NCI-H2029 (cell line): ENCODE data around the gene JMJD7.
A peak's percentile ranks its signal among the peaks of the same experiment; 100 is the strongest.

ENCODE experiments used
- DNase-seq: peaks from one replicate; lab custom pipeline; 2025; lab: John Stamatoyannopoulos, UW

Gene JMJD7

DNA sequence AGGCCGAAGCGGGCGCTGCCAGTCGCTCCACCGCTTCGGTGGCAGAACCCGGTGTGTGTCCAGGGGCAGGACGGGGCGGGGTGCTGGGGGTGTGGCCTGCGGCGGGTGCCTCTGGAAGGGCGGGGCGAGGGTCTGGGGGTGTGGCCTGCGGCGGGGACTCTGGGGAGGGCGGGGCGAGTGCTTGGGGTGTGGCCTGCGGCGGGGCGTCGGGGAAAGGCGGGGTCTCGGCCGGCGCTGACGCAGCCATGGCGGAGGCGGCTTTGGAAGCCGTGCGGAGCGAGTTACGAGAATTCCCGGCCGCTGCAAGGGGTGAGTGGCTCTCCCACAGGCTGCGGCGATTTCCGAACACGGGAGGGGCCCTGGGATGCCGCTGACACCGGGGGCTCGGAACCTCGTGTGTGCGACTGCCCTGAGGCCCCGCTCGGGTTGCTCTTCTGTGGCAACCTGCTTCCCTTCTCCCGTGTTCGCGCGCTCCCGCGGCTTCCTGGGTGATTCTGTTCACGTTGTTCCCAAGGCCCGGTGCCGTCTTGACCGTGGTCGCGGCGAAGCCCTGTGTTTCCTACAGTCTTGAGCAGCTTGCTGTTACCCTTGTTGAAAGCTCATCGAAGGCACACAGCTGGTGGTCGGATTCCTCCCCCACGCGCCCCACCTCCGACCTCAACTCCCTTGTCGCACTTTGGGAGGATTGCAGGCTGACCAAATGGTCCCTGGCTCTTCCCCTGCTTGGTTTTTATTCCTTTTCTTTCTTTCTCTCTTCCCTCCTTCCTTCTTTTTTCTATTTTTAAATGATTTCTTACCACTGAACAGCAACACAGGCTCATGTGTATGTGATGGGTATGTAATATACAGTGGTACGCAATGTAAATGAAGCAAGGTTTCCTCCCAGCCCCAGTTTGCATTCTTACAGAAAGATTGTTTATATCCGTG, at the start of gene JMJD7:
Gene JMJD7 (plus strand): TSS at position 213 of the 927 bp plus-strand sequence. CDS start 33 bp downstream, at position 246.
- DNase-seq = peak; percentile 54

- DNase-seq = no peak
Observed at GRCh38 chr15:41778521-41778920, 49.4 kb upstream of the JMJD7 start.

GRCh38 chr15:41779662-41780157, 48.2 kb upstream of the JMJD7 start:
- no peak for DNase-seq

DNA sequence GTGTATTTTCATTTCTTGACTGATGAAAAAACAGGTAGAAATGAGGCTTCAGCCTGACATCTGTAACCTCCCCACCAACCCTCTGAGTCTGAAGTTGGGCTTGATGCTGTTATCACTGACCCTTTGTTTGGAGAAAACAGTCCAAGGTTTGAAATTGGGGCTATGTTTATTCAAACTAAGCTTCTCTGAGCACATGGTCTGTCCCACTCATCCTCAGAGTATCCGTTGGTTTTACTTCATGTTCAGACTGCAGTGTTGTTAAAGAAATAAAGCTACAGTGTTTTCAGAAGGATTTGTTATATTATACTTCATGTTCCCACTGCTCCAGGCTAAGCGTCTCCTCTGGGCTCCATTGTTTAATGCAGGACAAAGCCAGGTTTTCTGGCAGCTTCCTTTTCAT, 47.6 kb upstream of the JMJD7 start:
- DNase-seq = no peak

DNA sequence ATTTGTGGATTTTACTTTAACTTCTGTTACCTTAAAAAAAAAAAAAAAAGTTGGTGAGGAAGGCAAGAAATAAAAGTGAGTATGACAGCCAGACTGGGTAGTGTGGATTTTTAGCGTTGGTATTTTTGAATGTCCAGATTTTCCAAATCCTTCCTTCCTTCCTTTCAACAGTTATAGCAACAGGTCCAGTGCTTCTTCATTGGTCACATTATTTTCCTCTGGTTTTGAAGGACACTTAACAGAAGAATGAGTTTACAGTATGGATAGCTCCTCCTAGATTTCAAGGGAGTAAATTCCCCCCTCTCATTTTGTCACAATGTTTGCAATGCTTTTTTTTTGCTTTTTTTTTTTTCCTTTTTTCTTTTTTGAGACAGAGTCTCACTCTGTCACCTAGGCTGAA, 47.2 kb upstream of the JMJD7 start:
- DNase-seq = no peak

GRCh38 chr15:41782371-41783282, 45.3 kb upstream of the JMJD7 start:
- DNase-seq = no peak

- DNase-seq = no peak
Observed at GRCh38 chr15:41783296-41783695, 44.6 kb upstream of the JMJD7 start.

DNA sequence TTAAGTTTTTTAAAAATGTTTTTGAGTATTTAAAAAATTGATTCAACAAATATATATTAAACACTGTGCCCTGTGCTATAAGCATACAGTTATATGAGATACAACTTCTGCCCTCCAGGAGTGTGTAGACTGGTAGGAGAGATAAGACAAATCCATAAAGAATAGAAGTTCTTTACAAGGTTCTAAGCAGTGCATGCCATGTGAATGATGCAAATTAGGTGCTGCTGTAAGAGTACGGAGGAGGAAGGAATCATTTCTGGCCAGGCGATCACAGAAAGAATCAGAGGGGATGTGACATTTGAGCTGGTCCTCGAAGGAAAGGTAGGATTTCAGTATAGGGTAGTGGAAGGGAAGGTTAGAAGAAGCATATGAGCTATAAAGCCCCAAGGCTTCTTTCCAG, 39.6 kb upstream of the JMJD7 start:
- DNase-seq = no peak

DNA sequence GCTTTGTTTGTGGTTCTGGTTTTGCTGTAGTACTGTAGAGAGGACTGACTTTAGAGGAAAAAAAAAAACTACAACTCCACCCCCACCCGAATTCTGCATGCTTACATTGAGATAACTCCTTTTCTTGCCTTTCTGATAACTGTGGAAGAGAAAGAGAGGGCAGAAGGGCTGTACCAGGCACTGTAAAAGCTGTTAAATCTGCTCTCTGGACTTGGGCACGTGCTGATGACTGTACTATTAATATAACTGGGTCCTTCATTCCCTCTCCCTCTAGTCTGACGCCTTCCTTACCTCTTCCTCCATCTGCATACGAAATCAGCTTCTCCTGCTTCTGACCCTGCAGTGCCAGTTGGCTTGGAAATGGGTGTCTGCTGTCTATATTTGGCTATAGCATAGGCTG, 38.7 kb upstream of the JMJD7 start:
- DNase-seq = no peak

DNA sequence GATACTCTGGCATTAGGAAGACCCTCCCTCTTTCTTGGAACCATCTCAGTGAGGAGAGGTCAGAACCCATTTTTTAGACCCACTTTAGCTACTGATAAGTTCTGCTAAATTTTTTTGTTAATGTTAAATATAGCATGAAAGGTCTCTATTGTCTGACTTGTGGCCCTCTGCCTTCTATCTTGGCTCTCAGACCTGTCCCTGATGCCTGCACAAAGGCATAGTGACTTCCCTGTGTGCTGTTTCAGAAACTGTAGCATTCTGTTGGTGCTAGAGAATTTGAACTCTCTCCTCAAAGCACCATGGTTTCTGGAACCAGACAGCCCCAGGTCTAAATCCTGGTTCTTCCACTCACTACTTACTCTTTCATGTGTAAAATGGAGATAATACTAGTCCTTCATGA, 38.2 kb upstream of the JMJD7 start:
- no peak for DNase-seq

GRCh38 chr15:41790169-41790568, 37.7 kb upstream of the JMJD7 start:
- no peak for DNase-seq

- no peak for DNase-seq
Observed at GRCh38 chr15:41790756-41791546, 36.9 kb upstream of the JMJD7 start.

DNA sequence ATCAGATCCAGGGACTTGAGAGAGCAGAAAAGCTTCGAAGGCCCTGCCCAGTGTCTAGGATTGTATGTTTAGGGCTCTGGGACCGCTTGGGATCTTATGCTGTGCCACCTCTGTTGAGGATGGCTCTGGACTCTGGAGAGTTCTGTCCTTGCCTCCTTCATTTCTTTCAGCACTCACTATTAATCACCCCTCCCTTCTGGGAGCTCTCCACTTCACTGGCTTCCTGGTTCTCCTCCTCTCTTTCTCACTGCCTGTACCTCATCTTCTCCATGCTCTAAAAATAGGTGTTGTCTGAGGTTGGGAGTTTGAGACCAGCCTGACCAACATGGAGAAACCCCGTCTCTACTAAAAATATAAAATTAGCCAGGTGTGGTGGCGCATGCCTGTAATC, 36.4 kb upstream of the JMJD7 start:
- DNase-seq = no peak

DNA sequence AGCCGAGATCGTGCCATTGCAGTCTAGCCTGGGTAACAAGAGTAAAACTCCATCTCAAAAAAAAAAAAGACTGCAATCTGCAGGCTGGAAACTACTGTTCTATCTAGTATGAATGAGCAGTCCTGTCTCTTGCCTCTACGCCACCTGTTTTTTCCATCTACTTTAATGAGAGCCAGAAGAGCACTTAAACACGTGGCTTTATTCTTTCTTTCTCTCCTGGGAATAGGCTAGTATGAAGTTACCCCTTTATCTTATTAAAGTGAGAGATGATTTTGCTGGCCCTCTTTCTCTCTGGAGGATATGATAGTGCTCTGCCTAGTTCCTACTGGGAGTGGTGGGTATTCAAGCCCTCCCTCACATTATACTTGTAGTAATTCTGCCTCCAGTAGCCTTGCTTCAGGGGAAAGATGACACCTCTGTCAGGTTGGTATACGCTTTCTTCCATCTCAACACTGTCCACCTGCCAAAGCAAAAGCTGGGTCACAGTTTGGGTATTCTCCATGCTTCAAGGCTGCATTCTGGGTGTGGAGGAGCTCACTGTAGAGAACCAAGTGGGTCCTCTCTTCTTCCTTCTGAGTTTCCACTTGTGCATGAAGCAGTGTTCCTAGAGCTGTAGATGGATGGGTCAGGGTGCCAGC, 35.8 kb upstream of the JMJD7 start:
- no peak for DNase-seq

GRCh38 chr15:41794081-41794480, 33.8 kb upstream of the JMJD7 start:
- DNase-seq = no peak

GRCh38 chr15:41795996-41796856, 31.7 kb upstream of the JMJD7 start:
- DNase-seq = no peak

- DNase-seq = no peak
Observed at GRCh38 chr15:41797201-41797944, 30.5 kb upstream of the JMJD7 start.

DNA sequence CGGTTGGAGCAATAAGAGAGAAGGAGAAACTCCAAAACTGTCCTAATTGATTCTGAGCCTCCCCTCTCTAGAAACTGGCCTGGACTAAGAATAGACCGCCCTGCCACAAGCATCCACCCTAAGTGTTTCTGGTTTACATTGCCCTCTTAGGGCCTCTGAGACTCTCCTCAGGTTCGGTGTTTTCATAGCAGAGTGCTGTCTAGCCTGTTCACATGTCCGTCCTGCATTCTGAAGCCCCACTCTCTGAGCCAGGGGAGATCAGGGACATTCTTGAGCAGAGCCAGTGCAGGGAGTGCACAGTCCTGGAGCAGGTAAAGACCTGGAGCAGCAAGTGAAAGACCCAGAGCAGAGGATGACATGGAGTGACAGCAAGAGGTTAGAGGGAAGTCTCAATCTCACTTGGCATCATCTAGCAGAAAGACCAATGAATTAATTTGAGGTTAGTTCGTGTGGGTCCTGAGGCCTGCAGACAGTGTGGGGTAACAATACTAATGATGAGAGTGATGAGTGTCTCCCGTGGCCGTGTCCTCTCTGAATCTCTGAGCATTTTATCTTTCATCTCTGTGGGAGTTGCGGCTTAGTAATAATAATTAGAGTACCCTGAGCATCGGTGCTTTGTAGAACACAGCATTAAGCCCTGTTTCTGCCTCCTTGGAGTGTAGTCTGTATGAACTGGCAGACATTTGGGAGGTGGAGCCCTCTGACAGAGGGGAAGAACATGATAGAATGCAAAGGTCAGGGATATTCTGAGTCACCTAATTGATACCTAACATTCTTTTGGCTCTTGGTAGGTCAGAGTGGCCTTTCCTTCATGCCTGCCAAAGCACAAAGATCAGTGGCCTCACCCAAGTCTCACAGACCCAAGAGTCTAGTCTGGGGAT, 29.0 kb upstream of the JMJD7 start:
- DNase-seq = no peak

DNA sequence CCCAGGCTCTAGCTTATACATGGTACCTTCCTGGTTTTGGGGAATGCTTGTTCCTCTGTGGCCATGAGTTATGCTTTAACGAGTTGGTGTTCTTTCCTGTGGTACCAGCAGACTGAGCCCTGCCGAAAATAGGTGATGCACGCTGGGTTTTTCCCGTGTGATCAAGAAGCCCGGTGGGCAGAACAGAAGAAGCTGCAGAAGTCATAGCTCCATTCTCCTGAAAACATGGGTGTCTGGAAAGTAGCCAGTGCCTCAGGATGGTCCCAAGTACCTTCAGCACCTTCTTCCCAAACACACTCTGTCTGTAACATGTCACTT, 28.4 kb upstream of the JMJD7 start:
- no peak for DNase-seq
